ENCODE results near the gene SLC44A2. TPM values are rescaled to one million over a fixed set of nuclear protein-coding genes. Genes with fewer than 3 reads are reported as not detected.

The SLC44A2 gene
- total RNA-seq, 1 experiment from 2014 or later = 80.6 TPM

DNA sequence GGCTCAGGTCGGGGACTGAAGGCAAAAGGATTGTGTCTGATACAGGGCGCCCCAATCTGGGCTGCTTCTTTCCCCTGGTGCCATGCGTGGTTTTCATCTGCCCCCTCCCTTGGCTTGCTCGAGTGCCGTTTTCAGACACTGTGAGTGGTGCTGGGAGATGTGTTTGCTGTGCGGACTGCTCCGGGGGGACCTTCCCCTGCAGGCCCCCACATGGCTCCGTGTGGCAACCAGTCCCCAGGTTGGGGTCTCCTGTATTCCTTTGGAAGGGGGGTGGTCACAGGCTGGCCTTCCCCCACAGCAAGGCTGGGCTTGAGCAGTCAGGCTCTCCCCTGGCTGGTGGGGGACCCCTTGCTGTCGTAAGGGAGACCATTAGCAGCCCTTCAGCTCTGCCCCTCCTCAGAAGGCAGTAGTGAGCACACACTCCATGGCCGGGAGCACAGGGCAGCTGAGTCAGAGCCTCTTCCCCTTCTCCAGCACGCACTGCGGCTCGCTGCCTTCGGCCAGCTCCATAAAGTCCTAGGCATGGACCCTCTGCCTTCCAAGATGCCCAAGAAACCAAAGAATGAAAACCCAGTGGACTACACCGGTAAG, 55.3 kb downstream of the SLC44A2 start:
- no peak for DNase-seq (ENCODE audit: low spot score)

DNA sequence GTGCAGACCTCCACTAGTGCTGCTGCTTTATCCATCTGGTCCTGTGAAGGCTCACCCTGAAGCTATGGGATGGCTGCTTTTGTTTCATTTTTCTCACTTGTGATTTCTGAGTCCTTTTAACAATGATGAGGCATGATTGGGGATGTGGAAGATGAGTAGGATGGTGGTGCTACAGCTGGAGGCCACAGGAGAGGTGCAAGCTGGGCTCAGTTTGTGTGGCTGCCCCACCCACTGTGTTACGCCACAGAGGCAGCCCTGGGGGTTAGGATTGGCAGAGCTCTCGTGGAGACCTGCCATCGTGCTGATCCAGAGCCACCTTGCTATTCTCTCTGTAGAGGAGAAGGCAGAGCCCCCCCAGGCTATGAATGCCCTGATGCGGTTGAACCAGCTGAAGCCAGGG, 56.3 kb downstream of the SLC44A2 start:
- DNase-seq (ENCODE audit: low spot score) = no peak

GRCh38 chr19:10682397-10683063, 57.2 kb downstream of the SLC44A2 start:
- DNase-seq (ENCODE audit: low spot score) = no peak

DNA sequence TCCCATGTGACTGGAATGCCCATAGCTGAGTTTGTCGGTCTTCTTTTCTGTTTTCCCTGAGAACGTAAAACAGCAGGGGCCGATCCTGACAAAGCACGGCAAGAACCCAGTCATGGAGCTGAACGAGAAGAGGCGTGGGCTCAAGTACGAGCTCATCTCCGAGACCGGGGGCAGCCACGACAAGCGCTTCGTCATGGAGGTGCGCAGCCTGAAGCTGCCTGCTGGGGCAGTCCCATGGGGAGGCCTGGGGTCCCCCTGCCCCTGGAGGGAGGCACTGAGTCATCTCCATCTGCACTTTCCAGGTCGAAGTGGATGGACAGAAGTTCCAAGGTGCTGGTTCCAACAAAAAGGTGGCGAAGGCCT, 57.7 kb downstream of the SLC44A2 start:
- no peak for DNase-seq (ENCODE audit: low spot score)

DNA sequence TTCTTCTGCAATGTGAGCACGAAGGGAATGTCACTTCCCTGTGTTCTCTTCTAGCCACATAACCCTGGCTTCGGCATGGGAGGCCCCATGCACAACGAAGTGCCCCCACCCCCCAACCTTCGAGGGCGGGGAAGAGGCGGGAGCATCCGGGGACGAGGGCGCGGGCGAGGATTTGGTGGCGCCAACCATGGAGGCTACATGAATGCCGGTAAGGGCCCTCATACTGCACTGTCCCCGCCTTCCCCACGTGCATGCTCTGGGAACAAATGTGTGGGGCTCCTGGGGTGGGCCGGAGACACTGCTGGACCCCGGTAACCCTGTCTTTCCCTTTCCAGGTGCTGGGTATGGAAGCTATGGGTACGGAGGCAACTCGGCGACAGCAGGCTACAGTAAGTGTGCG, 58.2 kb downstream of the SLC44A2 start:
- no peak for DNase-seq (ENCODE audit: low spot score)

- DNase-seq (ENCODE audit: low spot score) = no peak
Observed at GRCh38 chr19:10685210-10685609, 59.9 kb downstream of the SLC44A2 start.

DNA sequence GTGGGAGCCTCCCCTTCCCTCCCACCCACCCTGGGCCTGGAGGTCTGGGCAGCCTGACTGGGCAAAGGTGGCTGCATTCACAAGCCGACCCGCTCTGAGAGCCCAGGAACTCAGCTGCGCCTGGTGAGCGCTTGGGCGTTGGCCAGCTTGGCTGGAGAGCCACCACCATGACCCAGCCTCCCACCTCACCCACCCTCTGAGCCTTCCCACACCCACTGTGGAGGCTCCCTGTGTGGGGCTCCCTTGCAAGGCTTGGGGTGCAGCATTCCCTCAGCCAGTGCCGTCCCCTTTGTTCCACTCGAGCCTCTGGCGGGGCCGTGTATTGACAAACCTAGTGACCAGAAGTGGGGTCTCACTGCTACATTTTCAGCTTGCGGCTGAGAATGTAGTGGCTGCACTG, 60.8 kb downstream of the SLC44A2 start:
- DNase-seq (ENCODE audit: low spot score) = no peak

GRCh38 chr19:10686661-10687517, 61.5 kb downstream of the SLC44A2 start:
- no peak for DNase-seq (ENCODE audit: low spot score)

DNA sequence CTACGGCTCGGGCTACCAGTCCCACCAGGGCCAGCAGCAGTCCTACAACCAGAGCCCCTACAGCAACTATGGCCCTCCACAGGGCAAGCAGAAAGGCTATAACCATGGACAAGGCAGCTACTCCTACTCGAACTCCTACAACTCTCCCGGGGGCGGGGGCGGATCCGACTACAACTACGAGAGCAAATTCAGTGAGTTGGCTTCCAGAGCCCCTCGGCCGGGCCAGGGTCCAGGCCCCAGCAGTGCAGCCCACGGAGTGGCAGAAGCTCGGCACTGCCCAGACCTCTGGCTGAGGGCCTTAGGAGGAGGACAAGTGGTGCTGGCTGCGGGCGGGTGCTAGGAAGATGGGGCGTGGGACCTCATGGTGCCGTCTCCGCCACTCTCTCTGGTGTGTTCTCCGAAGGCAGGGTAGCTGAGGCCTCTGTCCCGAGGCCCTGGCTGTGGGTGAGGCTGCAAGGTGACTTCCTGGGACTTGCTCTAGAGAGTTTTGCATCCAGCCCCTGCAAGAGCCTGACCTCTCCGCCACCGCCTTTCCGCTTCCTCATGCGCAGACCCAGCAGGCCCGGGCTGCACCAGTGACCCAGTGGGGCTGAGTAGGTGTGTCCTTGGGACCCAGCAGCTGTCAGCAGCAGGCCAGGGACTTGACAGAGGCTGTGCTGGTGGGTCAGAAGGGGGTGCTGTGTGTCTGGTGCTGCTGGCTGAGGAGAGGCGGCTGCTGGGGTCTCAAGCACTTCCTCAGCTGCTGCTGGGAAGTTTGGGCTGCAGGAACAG, 62.4 kb downstream of the SLC44A2 start:
- DNase-seq (ENCODE audit: low spot score) = no peak

GRCh38 chr19:10688545-10689280, 63.4 kb downstream of the SLC44A2 start:
- DNase-seq (ENCODE audit: low spot score) = no peak

DNA sequence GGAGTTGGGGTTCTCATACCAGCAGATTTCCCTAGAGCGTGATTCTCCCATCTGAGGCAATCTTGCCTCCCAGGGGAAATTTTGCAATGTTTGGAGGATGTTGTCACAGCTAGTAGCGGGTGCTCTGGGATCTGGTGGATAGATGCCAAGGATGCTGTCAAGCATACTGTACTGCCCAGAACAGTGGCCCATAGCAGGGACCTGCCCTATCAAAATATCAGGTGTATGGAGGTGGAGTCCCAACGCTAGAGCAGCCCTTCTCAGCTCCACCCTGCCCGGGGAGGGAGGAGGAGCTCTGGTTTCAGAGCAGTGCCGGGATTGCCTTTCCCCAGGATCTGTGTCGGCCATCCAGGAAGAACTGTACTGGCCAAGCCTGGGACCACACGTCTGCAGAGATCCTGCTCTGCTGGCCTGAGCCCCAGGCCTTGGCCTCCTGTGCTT, 65.0 kb downstream of the SLC44A2 start:
- no peak for DNase-seq (ENCODE audit: low spot score)

- no peak for DNase-seq (ENCODE audit: low spot score)
Observed at GRCh38 chr19:10691178-10691881, 66.0 kb downstream of the SLC44A2 start.

- DNase-seq (ENCODE audit: low spot score) = no peak
Observed at GRCh38 chr19:10691883-10692282, 66.5 kb downstream of the SLC44A2 start.

DNA sequence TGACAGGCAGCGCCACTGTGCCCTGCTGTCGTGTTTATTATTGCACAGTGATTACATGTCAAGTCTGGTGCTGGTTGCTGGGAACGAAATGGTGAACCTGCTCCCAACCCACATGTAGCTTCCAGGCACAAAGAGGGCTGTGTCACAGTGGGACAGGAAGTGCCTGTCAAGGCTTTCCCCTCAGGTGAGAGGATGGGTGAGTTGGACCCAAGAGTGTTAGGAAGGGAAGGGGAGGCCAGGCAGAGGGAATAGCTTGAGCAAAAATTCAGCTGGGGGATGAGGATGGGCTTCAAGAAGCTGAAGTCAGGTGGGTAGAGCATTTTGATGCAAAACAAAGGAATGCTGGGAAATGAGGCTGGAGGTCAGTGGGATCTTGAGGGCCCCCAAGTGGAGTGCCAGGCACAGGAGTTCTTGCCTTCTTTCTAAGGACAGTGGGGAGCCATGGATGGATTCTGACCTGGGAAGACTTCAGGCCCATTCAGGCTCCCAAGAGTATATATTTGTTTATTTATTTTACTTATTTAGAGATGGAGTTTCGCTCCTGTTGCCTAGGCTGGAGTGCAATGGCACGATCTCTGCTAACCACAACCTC, 67.4 kb downstream of the SLC44A2 start:
- DNase-seq (ENCODE audit: low spot score) = no peak

Other genes starting within 250 kb of the SLC44A2 start
- 81.1 and 107 TPM in 2 replicates for gene TYK2, start 245.0 kb upstream of the SLC44A2 start, total RNA-seq (2014; rRNA removed; shearing (Covaris generic))
- 239 and 271 TPM in 2 replicates for gene CDC37, start 222.0 kb upstream of the SLC44A2 start, total RNA-seq (2014; rRNA removed; shearing (Covaris generic))
- gene PDE4A, start 205.0 kb upstream of the SLC44A2 start, total RNA-seq (2014; rRNA removed; shearing (Covaris generic)) = 0.16 and 0.36 TPM in 2 replicates
- 99.5 and 114 TPM in 2 replicates for gene KEAP1, start 122.2 kb upstream of the SLC44A2 start, total RNA-seq (2014; rRNA removed; shearing (Covaris generic))
- gene S1PR5, start 108.1 kb upstream of the SLC44A2 start, total RNA-seq (2014; rRNA removed; shearing (Covaris generic)) = not detected in 2 replicates
- 36.0 and 36.8 TPM in 2 replicates for gene ATG4D, start 81.6 kb upstream of the SLC44A2 start, total RNA-seq (2014; rRNA removed; shearing (Covaris generic))
- 38.3 and 68.1 TPM in 2 replicates for gene KRI1, start 59.5 kb upstream of the SLC44A2 start, total RNA-seq (2014; rRNA removed; shearing (Covaris generic))
- gene CDKN2D, start 56.6 kb upstream of the SLC44A2 start, total RNA-seq (2014; rRNA removed; shearing (Covaris generic)) = 21.1 and 23.0 TPM in 2 replicates
- gene AP1M2, start 38.2 kb upstream of the SLC44A2 start, total RNA-seq (2014; rRNA removed; shearing (Covaris generic)) = 154 and 159 TPM in 2 replicates
- gene ILF3, start 28.8 kb downstream of the SLC44A2 start, total RNA-seq (2014; rRNA removed; shearing (Covaris generic)) = 170 and 198 TPM in 2 replicates
- gene QTRT1, start 75.9 kb downstream of the SLC44A2 start, total RNA-seq (2014; rRNA removed; shearing (Covaris generic)) = 32.7 and 36.0 TPM in 2 replicates
- 180 and 196 TPM in 2 replicates for gene DNM2, start 92.5 kb downstream of the SLC44A2 start, total RNA-seq (2014; rRNA removed; shearing (Covaris generic))
- 30.7 and 34.0 TPM in 2 replicates for gene TMED1, start 210.7 kb downstream of the SLC44A2 start, total RNA-seq (2014; rRNA removed; shearing (Covaris generic))
- 0.13 TPM in 1 of 2 replicates, not detected in the other for gene C19orf38, start 222.9 kb downstream of the SLC44A2 start, total RNA-seq (2014; rRNA removed; shearing (Covaris generic))
- gene CARM1, start 246.0 kb downstream of the SLC44A2 start, total RNA-seq (2014; rRNA removed; shearing (Covaris generic)) = 40.7 and 46.0 TPM in 2 replicates

Measured in HT-29 (cell line).